ENCODE measurements around the gene GRIK4. TPM values are rescaled to one million over a fixed set of nuclear protein-coding genes. Genes with fewer than 3 reads are reported as not detected.

GRIK4 gene
- total and polyA plus RNA-seq, 12 donors, result 0.33 to 4.8 (median 3.0) TPM

GRCh38 chr11:120548682-120549209, 37.2 kb downstream of the GRIK4 start:
- Histone ChIP-seq H3K4me3 (no peak overlapping the region), H3K4me1 (replicated peaks in 1 of 2) (peaks cover 28 to 35% of the 10 kb centered on the region in 2 donors), H3K27me3 (no peaks in the 10 kb centered on the region), H3K27ac (peak overlapping the region; percentile 67 to 96 (median 85)), H3K9me3 (replicated peaks in 1 of 3) (no peaks in the 10 kb centered on the region), H3K36me3 (replicated peaks in 1 of 2) (no peaks in the 10 kb centered on the region)
- 56 to 82% (median 66%) methylated on average over 6 of the region's 6 CpGs for WGBS, 4 donors
- DNase-seq, result no peak
- TF ChIP-seq POLR2A (IDR thresholded peaks at IDR 0.05), result no peak
- no peak for TF ChIP-seq CTCF (IDR thresholded peaks at IDR 0.05)
- intact Hi-C loops (cut with DNase I), result no loop called here

- WGBS, 4 donors, result 83 to 92% (median 88%) methylated on average over 11 of the region's 11 CpGs
Observed at GRCh38 chr11:120549346-120549745, 37.8 kb downstream of the GRIK4 start.

GRCh38 chr11:120550007-120550406, 38.5 kb downstream of the GRIK4 start:
- peak in 1 of 7 donors; percentile 18 for DNase-seq

More at GRCh38 chr11:120549346-120549745, 37.8 kb downstream of the GRIK4 start:
- H3K36me3 ChIP-seq (replicated peaks in 1 of 2), result no peaks in the 10 kb centered on the region
- TF ChIP-seq POLR2A (IDR thresholded peaks at IDR 0.05) (no peak), CTCF (IDR thresholded peaks at IDR 0.05) (no peak)
- no peaks in the 10 kb centered on the region for H3K9me3 ChIP-seq (replicated peaks in 1 of 3)
- H3K27me3 ChIP-seq, result no peaks in the 10 kb centered on the region
- intact Hi-C loops (cut with DNase I), result no loop called here
- peaks cover 33 to 39% of the 10 kb centered on the region in 2 donors for H3K4me1 ChIP-seq (replicated peaks in 1 of 2)
- DNase-seq, result no peak
- H3K27ac ChIP-seq, result peak overlapping the region in 1 of 5 donors; percentile 90
- H3K4me3 ChIP-seq, result no peak overlapping the region

GRCh38 chr11:120551191-120551590, 39.6 kb downstream of the GRIK4 start:
- Histone ChIP-seq H3K9me3 (replicated peaks in 1 of 3) (no peaks in the 10 kb centered on the region), H3K27ac (no peak overlapping the region), H3K27me3 (no peaks in the 10 kb centered on the region), H3K4me3 (no peak overlapping the region), H3K4me1 (replicated peaks in 1 of 2) (peaks cover 31 to 38% of the 10 kb centered on the region in 2 donors), H3K36me3 (replicated peaks in 1 of 2) (no peaks in the 10 kb centered on the region)
- intact Hi-C loops (cut with DNase I), result no loop called here
- 87 to 95% (median 92%) methylated on average over 7 of the region's 7 CpGs for WGBS, 4 donors
- no peak for TF ChIP-seq POLR2A (IDR thresholded peaks at IDR 0.05)
- TF ChIP-seq CTCF (IDR thresholded peaks at IDR 0.05), result no peak
- no peak for DNase-seq

More at GRCh38 chr11:120550007-120550406, 38.5 kb downstream of the GRIK4 start:
- Histone ChIP-seq H3K27ac (no peak overlapping the region), H3K4me3 (no peak overlapping the region), H3K27me3 (no peaks in the 10 kb centered on the region), H3K9me3 (replicated peaks in 1 of 3) (no peaks in the 10 kb centered on the region), H3K36me3 (replicated peaks in 1 of 2) (no peaks in the 10 kb centered on the region), H3K4me1 (replicated peaks in 1 of 2) (peaks cover 33 to 39% of the 10 kb centered on the region in 2 donors)
- 72 to 85% (median 79%) methylated on average over 5 of the region's 5 CpGs for WGBS, 4 donors
- TF ChIP-seq POLR2A (IDR thresholded peaks at IDR 0.05), result no peak
- intact Hi-C loops (cut with DNase I), result no loop called here
